GM21825 (cell line): ENCODE measurements around the gene SCG3.
"Not testable (repeated sequence)": the region's sequence is repeated elsewhere in the genome, so short reads cannot be mapped to it uniquely, and the experiment has no call there.

ENCODE experiments used
- ATAC-seq: cut with Tn5 transposase; IDR thresholded peaks from one replicate; pipeline ENCODE4 v1.9.1; 2021; ENCODE audit warnings: mild to moderate bottlenecking, moderate library complexity; ENCODE audit not compliant: unreplicated experiment

SCG3 gene

DNA sequence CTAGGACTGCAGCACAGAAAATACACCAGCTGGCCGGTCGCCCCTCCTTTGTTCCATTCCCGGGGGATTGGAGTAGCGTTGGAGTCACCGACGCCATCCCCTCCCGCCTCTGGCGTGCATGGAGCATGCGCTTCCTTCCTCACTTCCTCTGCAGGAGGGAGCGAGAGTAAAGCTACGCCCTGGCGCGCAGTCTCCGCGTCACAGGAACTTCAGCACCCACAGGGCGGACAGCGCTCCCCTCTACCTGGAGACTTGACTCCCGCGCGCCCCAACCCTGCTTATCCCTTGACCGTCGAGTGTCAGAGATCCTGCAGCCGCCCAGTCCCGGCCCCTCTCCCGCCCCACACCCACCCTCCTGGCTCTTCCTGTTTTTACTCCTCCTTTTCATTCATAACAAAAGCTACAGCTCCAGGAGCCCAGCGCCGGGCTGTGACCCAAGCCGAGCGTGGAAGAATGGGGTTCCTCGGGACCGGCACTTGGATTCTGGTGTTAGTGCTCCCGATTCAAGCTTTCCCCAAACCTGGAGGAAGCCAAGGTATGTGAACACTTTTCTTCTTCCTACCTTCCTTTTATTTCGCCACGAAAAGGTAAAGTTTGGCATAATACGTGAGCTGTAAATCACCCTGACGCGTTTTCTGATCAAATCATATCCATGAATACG, at the start of gene SCG3:
Gene SCG3, plus strand, starts transcription at position 201 of the 661 bp plus-strand sequence. Its CDS starts 253 bp downstream, at position 454.
- no peak for ATAC-seq

DNA sequence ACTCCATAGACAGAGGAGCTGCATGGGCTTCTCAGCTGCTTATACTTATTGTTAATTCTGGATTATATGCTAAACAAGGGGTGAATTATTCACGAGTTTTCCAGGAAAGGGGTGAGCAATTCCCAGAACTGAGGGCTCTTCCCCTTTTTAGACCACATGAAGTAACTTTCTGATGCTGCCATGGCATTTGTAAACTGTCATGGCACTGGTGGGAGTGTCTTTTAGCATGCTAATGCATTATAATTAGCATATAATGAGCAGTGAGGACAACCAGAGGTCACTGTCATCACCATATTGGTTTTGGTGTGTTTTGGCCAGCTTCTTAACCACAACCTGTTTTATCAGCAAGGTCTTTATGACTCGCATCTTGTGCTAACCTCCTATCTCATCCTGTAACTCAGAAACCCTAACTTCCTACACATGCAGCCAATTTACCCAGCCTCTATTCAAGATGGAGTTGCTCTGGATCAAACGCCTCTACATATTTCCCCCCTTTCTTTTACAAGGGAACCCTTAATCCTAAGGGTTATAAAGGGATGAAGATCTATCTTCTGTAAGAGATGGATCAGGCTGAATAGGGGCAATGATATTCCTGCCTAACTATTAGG, 46.6 kb upstream of the SCG3 start:
- ATAC-seq, result no peak

DNA sequence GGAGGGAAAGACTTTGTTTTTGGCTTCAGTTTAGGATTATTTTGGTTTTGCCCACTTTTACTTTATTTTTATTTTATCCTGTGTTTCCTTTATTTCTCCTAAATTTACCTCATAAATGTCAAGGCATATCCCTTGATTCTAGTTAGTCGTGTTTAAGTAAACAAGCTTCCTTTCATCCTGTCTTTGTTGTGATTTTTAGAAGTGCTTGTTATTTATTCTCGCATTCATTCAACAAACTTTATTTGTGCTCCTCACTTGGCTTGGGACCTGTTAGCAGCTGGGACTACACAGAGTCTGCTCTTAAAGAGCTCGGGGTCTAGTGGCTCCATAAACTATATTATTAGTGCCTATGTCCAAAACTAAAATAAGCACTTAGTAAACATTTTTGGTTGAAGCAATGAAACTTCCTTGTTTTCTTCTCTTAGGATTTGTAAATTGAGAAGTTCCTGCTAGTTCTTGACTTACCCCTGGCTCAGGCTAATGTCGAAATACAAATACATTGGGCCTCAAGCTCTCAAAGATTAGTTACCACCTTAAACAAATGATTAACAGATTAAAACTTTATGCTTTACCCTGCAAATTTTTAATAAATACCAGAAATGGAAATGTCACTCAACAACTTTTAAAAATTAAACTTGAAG, 39.7 kb upstream of the SCG3 start:
- no peak for ATAC-seq

DNA sequence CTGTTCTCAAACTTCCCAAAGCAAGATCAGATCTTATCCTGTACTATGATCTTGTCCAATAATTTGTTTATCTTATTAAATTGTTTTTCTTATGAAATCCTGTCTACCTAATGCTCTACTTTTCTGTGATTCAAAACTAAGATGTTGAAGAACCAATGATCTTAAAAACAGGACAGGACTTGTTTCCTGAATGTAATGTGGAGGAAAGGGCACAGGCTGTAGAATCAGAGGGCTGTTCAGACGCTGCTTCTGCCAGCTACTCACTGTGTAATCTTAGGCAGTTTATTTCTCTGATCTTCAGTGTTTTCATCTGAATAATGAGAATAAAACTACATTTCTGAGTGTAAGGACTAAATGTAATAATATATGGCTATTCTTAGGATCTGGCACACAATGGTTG, 38.6 kb upstream of the SCG3 start:
- ATAC-seq, result no peak

DNA sequence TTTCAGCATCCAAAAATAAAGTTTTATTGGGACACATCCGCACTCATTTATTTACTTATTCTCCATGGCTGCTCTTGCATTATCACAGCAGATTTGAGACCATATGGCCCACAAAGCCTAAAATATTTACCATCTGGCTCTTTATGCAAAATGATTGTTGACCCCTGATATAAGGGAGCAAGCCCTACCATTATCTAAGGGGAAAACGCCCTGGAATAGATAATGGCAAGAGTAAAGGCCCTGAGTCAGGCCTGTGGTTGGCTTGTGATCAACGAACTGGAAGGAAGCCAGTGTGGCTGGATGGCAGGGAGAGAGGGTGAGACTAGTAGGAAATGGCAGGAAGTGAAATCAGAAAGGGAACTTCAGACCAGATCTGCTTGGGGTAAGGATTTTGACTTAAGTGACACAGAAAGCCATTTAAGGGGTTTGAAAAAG, 34.2 kb upstream of the SCG3 start:
- no peak for ATAC-seq

DNA sequence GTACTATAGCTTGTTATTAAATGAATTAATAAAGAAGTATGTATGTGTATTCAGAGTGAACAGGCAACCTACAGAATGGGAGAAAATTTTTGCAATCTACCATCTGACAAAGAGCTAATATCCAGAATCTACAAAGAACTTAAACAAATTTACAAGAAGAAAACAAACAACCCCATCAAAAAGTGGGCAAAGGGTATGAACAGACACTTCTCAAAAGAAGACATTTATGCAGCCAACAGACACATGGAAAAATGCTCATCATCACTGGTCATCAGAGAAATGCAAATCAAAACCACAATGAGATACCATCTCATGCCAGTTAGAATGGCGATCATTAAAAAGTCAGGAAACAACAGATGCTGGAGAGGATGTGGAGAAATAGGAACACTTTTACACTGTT, 33.2 kb upstream of the SCG3 start:
- not testable (repeated sequence) for ATAC-seq

DNA sequence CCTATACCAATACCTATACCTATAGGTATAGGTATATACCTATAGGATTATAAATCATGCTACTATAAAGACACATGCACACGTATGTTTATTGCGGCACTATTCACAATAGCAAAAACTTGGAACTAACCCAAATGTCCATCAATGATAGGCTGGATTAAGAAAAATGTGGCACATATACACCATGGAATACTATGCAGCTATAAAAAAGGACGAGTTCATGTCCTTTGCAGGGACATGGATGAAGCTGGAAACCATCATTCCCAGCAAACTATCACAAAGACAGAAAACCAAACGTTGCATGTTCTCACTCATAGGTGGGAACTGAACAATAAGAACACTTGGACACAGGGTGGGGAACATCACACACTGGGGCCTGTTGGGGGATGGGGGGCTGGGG, 32.7 kb upstream of the SCG3 start:
- ATAC-seq, result not testable (repeated sequence)

DNA sequence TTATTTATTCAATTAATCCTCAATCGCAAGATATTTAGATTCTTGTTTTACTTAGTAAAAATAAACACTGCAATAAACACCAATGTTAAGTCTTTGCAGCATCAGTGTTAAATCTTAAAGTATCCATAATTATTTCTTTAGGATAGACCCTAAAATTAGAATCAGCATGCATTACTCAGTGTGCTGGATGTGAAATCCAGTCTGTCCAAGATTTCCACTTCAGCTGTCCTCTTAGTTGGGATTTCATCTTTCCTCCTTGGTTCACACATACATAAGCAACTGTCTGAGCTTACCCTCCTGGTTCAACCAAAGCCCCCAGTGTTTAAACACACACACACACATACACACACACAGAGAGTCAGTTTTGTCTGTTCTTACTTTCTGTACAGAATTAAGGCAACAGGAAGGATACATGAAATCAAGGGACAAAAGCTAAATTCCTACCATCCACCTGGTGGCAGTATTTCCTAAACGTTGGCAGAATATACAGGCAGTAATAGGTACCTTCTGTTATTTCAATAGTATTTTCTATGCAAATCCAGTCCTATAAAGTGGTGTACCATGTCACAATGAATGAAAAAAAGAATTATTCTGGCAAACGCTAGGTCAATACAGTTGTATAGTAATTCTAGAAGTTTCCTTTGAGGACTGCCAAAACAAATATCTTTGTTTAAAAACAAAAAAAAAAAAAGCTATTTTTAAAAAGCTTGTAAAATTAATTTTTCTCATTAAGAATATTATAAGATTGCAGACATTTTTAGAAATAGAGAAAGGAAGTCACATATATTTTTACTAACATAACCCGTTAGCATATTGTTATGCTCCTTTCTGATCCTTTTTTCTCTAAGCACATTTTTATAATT, 31.4 kb upstream of the SCG3 start:
- peak; percentile 57 for ATAC-seq

DNA sequence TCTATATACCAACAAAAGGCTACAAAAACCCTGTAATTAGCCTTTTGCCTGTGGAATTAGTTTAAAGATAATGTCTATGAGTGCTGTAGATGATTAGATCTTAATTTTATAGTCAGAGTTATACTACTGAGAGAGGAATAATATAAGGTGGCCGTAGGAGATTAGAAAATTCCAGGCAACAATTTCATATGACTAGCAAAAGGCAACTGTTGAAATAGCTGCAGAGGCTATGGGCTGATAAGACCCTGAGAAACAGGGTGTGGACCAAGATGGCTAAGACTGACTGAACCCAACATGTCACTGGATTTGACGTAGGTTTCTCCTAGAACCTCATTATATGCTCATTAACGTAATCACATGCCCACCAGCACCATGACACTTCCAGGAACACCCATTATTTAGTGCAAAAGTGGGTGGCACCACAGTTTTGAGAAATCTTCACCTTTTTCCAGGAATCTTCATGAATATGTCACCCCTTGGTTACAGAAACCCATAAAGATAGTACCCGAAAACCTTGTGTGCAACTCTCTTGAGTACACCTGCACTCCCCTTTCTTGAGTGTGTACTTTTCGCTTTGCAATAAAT, 29.1 kb upstream of the SCG3 start:
- no peak for ATAC-seq

DNA sequence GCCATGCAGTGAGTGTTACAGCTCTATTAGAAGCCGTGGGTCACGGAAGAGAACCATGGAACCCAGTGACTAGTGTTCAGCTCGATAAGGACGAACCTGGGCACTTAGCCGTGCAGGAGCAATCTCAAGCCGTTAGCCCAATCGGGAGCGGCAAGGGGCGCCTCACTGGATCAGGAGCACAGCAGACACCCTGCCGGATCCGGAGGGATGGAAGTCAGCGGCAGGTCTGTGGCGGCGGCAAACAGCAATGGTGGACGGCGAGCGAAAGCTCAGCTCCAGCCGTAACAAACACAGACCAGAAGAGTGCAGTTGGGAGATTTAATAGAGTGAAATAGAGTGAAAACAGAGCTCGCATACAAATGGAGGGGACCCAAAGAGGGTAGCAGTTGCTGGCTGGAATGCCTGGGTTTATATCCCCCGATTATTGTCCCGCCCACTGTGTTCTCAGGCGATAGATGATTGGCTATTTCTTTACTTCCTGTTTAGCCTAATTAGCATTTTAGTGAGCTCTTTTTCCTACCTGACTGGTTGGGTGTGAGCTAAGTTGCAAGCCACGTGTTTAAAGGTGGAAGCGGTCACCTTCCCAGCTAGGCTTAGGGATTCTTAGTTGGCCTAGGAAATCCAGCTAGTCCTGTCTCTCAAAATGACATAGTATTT, 25.8 kb upstream of the SCG3 start:
- not testable (repeated sequence) for ATAC-seq

DNA sequence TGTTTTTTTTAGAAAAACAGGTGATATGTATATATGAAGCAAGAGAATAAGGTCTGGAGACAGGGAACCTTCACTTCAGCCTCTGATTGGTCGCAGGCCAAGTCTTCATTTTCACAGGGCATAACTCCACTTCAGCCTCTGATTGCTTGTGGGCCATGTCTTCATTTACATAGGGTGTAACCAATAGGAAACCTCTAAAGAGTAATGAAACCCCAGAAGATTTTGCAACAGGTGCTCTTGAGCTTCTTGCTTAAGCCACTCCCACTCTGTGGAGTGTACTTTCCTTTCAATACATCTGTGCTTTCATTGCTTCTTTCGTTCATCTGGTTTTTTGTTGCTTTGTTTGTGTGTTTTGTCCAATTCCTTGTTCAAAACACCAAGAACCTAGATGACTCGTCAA, 22.6 kb upstream of the SCG3 start:
- ATAC-seq, result no peak

DNA sequence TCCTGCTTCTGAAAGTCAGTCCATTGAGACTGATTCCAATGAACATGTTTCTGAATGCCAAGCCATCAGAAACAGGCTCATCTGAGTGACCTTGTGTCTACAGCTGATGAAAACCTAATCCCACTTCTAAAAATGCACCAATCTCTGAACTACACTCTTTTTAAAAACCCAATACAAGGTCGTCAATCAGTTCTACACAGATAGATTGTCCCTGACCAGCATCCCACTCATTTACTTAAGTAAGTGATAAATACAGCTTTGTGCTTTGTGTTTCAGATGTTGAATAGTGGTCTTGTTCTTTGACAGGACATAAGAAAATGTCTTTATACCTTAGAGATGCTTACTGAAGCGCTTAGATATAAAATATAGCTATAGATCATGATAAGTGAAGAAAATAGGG, 20.2 kb upstream of the SCG3 start:
- no peak for ATAC-seq

DNA sequence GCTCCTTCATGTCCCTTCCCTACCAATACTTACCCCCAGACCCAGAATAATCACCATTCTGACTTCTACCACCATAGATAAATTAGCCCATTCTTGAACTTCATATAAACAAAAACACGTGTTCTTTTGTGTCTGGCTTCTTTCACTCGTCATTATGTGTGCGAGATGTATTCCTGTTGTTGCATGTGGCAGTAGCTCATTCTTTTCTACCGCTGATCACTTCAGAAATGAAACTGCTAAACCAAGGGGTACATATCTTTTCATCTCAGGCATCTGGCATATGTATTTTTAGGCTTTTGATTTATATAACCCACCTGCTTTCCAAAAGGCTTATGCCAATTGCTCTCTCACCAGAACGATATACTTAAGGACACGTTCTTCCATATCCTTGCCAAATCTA, 13.8 kb upstream of the SCG3 start:
- ATAC-seq, result no peak

DNA sequence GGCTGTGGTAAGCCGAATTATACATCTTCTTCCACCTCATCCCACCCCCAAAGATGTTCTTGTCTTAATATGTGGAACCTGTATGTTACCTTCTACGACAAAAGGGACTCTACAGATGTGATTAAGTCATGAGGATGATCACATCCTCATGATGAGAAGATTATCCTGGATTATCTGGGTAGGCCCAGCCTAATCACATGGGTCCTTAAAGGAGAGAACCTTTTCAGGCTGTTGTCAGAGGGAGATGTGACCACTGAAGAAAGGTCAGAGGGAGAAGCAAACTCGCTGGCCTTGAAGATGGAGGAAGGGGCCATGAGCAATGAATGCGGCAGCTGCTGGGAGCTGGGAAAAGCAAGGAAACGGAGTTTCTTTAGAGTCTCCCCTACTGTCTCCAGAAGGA, 12.9 kb upstream of the SCG3 start:
- no peak for ATAC-seq

DNA sequence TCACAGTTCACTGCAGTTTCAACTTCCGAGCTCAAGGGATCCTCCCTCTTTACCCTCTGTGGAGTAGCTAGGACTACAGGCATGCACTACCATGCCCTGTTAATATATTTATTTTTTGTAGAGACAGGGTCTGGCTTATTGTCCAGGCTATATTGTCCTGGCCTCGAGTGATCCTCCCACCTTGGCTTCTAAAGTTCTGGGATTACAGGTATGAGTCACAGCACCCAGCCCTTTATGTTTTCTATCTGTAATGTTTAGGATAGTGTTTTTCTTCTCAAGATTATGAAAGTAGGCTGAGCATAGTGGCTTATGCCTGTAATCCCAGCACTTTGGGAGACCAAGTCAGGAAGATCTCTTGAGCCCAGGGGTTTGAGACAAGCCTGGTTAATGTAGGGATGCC, 11.9 kb upstream of the SCG3 start:
- ATAC-seq, result no peak

DNA sequence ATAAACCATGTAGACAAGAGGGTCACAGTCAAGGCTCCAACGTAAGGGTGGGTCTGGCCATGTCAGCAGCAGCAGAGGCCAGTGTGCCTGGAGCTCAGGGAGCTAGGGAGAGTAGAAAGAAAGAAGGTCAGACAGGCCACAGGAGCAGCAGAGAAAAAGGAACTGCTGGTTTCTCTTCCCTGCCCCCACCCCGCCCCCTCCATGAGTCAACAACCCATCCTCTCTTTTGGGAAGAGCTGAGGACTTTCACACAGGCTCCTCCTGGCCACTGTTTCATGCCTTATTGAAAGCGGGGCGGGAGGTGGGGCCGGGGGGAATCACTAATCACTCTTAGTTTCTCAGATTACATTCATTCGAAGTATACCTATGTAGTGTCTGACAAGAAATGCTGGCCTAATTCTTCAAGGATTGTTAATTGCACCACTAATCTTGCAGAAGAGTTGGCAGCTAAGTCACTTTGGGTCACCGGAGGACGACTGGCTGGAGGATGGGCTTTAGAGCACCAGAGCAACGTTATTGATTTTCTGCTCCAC, 9.1 kb upstream of the SCG3 start:
- no peak for ATAC-seq

DNA sequence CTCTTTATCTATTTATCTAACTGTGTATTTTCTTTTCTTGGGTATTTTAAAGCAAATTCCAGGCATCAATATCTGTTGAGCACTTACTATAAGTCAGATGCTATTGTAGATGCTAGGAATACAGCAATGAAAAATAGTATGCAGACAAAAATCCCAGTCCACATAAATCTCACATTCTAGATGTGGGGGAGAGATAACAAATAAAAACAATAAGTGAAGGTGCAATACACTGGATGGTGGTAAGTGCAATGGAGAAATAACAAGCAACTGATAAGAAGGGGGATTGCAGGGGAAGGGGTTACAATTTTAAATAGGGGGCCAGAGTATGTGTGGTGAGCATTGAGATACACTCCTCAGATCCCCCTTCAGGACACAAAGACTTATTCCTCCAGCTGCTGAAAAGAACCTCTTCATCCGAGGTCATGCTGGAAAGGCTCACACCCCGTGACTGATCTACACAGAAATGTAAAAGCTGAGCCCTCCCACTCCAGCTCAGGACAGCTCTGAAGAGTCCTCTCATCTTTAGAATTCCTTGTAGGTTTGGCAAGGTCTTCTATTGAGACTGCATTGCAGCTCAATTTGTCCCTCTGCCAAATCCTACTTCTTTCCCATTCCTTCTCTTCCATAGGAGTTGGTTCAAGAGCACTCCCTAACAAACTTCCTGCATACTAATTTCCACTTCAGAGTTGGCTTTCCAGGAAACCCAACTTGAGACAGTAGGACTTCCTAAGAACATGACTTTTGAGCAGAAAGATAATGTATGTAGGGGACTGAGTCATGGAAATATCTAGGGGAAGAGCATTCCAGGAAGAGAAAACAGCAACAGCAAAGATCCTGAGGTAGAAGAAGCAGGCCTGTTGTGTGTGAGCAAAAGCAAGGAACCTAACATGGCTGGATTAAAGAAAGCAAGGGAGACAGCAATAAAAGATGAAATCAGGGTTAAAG, 8.1 kb upstream of the SCG3 start:
- no peak for ATAC-seq

DNA sequence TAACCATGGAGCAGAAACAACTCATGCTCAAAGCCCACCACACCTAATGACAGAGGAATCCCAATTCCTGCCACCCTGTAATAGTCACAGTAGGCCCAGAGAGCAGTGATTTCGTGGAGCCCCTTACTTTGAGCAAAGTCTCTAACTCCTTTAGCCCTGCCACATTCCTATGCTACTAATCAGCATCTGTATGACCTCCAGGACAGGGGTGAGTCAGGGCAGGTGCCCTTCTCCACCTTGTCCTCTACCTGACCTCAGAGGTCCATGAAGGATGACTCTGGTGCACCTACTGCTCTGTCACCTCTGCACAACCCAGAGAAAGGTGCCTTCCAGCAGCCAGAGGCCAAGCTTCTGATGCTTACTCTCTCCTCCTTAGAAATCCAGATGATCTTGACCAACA, 6.1 kb upstream of the SCG3 start:
- no peak for ATAC-seq

DNA sequence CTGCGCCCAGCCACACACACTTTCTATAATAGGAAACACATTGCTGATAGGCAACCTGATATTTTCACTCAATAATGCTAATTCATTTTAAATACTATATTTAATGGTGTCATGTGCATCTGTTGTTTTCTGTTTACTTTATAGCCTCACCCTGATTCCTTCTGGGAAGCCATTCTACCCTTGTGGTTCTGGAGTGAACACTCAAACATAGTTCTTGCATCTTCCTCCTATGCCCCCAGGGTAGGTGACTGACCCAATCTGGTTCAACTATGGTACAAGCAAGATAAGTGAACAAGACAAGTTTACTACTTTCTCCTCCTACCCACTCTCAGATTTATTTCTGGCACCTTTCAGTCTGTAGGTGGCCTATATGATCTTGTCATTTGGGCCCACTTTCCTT, 4.3 kb upstream of the SCG3 start:
- no peak for ATAC-seq
